GM12892 (cell line): ENCODE data around the gene HSBP1.

ENCODE experiments used
- POLR2A ChIP-seq: IDR thresholded peaks from 2 replicates; pipeline ENCODE4 v1.6.1; 2011; ENCODE audit warnings: low read depth, low read length, control low read depth
- POLR2AphosphoS5 ChIP-seq: IDR thresholded peaks from 2 replicates; pipeline ENCODE4 v1.6.1; 2011; ENCODE audit warnings: low read depth, low read length, control low read depth
- TAF1 ChIP-seq: IDR thresholded peaks from 2 replicates; pipeline ENCODE4 v1.6.1; 2011; ENCODE audit warnings: low read depth, mild to moderate bottlenecking, control low read depth, low read length, borderline replicate concordance

DNA sequence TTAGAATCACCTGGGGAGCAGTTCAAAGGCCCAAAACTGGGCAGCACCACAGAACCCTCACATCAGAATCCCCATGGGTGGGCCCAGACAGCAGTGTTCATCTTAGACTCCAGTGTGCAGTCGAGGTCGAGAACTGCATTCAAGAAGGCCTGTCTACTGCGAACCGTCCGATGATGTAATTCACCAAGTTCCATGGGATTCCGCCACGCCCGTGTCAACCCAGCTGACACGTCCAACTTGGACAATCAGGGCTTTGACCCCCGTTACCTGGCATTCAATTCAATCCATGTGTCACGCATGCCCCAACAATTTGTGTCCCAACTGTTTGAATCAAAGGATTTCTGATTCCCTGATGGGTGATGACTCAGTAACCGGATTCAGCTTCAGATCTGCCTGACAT lies 9.2 kb downstream of the HSBP1 start:
- no peak for TF ChIP-seq POLR2A
- TF ChIP-seq TAF1, result no peak
- no peak for TF ChIP-seq POLR2AphosphoS5
